Colonic mucosa (tissue), 4 donors: Measurements from ENCODE around the gene ABCB8. TPM values are rescaled to one million over a fixed set of nuclear protein-coding genes. Genes with fewer than 3 reads are reported as not detected.
"Not testable (repeated sequence)": the region's sequence is repeated elsewhere in the genome, so short reads cannot be mapped to it uniquely, and the experiment has no call there.

Experiments
- DNase-seq: peaks from one replicate; pipeline ENCODE4 v3.0.0-alpha.2; 2020
- H3K27ac ChIP-seq: fragments of 200-600 bp; one replicate; pipeline ENCODE4 v1.8.0; 2021
- H3K27me3 ChIP-seq: fragments of 200-600 bp; one replicate; pipeline ENCODE4 v1.8.0; 2021
- H3K36me3 ChIP-seq: fragments of 200-600 bp; one replicate; pipeline ENCODE4 v1.8.0; 2021
- H3K4me1 ChIP-seq: fragments of 200-600 bp; one replicate; pipeline ENCODE4 v1.8.0; 2021; ENCODE audit warnings: mild to moderate bottlenecking
- H3K4me3 ChIP-seq: fragments of 200-600 bp; one replicate; pipeline ENCODE4 v1.8.0; 2021
- H3K9ac ChIP-seq, 2 donors: one replicate each; pipeline ENCODE4 v1.7.0; 2013; ENCODE audit warnings: control low read depth in 2 of 2, low read depth in 2 of 2, low read length in 2 of 2
- H3K9me3 ChIP-seq: fragments of 200-600 bp; one replicate; pipeline ENCODE4 v1.8.0; 2021
- intact Hi-C: fragments of 100-400 bp; cut with DNase I; formaldehyde crosslinking; loops from one replicate; pipeline ENCODE4 v1.14.1; 2022
- total RNA-seq, 2 donors: library from RNA; stranded (reverse); fragmentation: NEBNext Ultra II Directional in 1 of 2; extraction: Animal tissue kit (Norgen Biotek cat#: 25700) in 1 of 2; gene quantifications; one replicate each; pipeline ENCODE4 v1.2.1, GENCODE V29; 2021
- TF ChIP-seq, protein P1 (sequence below): fragments of 200-600 bp; IDR thresholded peaks from one replicate; pipeline ENCODE4 v1.8.0; 2022; ENCODE audit warnings: antibody characterized with exemption, mild to moderate bottlenecking
- donor health status: healthy.
- donor health status: DM: no; HTN: no; CAD: no.
- donor health status: DM: no; HTN: no; CAD: no.

ABCB8 gene
- total RNA-seq, 2 donors from 2014 or later, result 26.7 to 59.5 TPM

DNA sequence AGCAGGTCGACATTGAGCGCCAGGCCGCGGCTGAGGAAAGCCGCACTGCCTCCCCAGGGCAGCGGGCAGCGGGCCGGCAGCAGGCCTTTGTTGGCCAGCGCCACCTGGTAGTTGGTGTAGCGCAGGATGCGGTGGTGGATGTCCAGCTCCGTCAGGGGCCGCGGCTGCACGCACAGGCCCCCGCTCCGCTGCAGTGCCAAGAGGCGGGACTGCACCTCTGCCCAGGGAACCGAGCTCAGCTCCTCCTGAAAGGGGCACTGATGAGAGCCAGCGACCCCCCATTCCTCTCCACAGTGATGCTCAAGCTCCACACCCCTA is 9.2 kb upstream of the ABCB8 start:
- Histone ChIP-seq H3K9me3 (no peaks in the 10 kb centered on the region), H3K4me3 (peak overlapping the region; percentile 13), H3K9ac (no peak overlapping the region), H3K27ac (no peak overlapping the region), H3K36me3 (no peaks in the 10 kb centered on the region), H3K4me1 (no peaks in the 10 kb centered on the region), H3K27me3 (peaks cover 19% of the 10 kb centered on the region)
- intact Hi-C loops, result no loop called here
- no peak for DNase-seq
- TF ChIP-seq, protein P1, sequence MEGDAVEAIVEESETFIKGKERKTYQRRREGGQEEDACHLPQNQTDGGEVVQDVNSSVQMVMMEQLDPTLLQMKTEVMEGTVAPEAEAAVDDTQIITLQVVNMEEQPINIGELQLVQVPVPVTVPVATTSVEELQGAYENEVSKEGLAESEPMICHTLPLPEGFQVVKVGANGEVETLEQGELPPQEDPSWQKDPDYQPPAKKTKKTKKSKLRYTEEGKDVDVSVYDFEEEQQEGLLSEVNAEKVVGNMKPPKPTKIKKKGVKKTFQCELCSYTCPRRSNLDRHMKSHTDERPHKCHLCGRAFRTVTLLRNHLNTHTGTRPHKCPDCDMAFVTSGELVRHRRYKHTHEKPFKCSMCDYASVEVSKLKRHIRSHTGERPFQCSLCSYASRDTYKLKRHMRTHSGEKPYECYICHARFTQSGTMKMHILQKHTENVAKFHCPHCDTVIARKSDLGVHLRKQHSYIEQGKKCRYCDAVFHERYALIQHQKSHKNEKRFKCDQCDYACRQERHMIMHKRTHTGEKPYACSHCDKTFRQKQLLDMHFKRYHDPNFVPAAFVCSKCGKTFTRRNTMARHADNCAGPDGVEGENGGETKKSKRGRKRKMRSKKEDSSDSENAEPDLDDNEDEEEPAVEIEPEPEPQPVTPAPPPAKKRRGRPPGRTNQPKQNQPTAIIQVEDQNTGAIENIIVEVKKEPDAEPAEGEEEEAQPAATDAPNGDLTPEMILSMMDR, result no peak

DNA sequence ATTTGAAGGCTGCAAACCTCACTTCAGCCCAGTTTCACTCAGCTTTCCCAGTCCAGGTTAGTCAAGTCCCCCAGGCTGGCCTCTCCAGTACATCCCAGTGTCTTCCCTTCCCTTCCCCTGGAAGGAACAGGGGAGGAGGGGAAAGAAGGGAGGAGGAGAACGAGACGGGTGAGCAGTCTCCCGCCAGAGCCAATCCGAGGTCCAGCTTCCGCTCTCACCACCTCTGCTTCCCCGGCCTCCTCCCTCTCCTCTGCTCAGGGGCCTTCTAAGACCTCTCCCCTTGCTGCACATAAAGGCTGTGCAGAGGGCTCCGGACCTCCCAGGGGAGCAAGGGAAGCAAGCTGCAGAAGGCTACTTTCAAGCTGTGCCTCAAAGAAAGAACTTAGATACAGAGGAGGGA is 8.0 kb upstream of the ABCB8 start:
- DNase-seq, result no peak
- Histone ChIP-seq H3K36me3 (no peaks in the 10 kb centered on the region), H3K4me3 (no peak overlapping the region), H3K9ac (no peak overlapping the region), H3K27me3 (peaks cover 19% of the 10 kb centered on the region), H3K9me3 (no peaks in the 10 kb centered on the region), H3K27ac (no peak overlapping the region), H3K4me1 (no peaks in the 10 kb centered on the region)
- intact Hi-C loops, result no loop called here
- TF ChIP-seq, protein P1, result no peak

DNA sequence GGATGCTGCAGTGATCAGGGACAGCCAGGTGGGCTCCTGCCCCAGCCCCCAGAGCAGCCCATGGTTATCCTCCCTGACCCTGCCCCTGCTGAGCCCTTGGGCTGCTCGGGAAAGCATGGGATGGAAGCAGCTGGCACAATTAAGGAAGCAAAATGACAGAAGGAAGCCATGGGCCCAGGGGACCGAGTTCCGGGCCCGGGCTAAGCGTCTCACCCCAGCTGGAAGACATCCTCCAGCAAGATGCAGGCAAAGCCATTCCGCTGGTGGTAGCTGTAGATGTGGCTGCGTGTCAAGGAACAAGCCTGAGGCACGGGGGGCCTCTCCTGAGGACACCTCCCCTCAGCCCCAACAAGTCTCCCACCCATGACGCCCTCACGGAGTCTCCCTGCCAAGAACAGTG is 5.0 kb upstream of the ABCB8 start:
- no peak for DNase-seq
- H3K9ac ChIP-seq, result no peak overlapping the region
- no peaks in the 10 kb centered on the region for H3K4me1 ChIP-seq
- no peak overlapping the region for H3K4me3 ChIP-seq
- no peaks in the 10 kb centered on the region for H3K36me3 ChIP-seq
- H3K9me3 ChIP-seq, result no peaks in the 10 kb centered on the region
- peaks cover 19% of the 10 kb centered on the region for H3K27me3 ChIP-seq
- H3K27ac ChIP-seq, result no peak overlapping the region
- intact Hi-C loops, result no loop called here
- TF ChIP-seq, protein P1, result no peak

DNA sequence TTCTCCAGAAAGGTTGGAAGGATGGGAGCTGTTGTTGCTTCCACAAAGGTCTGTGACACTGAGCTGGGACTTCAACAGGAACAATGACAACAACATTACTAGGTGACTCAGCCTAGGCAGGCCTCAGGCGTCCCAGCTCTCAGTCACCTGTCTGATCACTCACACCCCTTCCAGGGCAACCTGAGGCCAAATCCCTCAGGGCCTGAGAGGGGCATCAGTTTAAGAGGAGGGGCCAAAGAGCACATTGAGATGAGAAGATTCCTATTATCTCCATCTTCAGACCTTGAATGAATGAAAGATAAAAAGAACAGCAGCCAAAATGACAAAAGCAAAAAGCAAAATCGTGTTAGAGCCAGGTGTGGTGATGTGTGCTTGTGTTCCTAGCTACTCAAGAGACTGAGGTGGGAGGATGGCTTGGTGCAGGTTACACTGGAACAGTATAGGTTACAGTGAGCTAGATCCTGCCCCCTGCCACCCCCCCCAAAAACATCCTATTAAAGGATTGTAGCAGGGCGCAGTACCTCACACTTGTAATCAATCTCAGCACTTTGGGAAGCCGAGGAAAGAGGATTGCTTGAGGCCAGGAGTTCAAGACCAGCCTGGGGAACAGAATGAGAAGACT is 3.7 kb upstream of the ABCB8 start, which contains the start of gene ATG9B:
Gene ATG9B (minus strand): TSS at position 60 of the 622 bp plus-strand sequence. CDS start 71 bp downstream, outside the sequence.
- no peaks in the 10 kb centered on the region for H3K9me3 ChIP-seq
- H3K4me3 ChIP-seq, result no peak within 1 kb of the TSS
- H3K27ac ChIP-seq, result no peak within 1 kb of the TSS
- TF ChIP-seq, protein P1, result no peak
- H3K4me1 ChIP-seq, result no peaks in the 10 kb centered on the region
- peaks cover 6% of the 10 kb centered on the region for H3K27me3 ChIP-seq
- intact Hi-C loops, result no loop called here
- no peak within 1 kb of the TSS for H3K9ac ChIP-seq
- no peaks in the 10 kb centered on the region for H3K36me3 ChIP-seq
- DNase-seq, result no peak

DNA sequence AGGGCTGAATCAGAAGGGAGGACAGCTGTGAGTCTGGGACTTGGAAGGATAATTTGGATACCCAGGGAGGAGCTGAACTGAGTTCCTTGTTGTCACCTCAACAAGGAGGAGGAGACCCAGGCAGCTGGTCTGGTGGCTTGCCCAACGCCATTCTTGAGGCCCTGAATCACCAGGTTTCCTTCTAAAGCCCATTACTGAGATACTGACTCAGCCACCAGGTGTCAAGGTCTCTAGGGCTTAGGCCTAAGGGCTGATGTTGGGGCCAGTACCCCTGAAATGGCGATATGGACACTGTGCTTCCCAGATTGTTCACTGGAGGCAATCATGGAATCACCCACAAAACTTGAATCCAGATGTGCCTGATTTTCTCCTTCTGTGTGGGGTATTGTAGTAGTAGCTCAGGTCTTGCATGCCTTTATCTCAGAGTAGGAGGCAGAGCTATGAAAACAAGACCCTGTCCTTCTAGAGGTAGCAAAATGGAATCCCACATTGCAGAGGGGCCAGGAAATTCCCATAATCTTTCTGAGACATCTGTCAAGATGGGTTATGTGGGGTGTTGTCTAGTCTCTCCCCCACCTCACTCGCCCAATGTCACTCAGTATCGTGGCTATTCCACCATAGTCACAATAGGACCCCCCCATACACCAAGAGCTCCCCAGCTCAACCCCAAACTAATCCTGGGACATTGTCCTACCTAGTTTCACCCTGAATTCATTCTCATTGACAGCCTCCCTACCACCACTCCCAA is 2.2 kb upstream of the ABCB8 start:
- intact Hi-C loops, result no loop called here
- no peaks in the 10 kb centered on the region for H3K36me3 ChIP-seq
- no peak overlapping the region for H3K9ac ChIP-seq
- H3K4me1 ChIP-seq, result no peaks in the 10 kb centered on the region
- no peak overlapping the region for H3K27ac ChIP-seq
- H3K27me3 ChIP-seq, result no peaks in the 10 kb centered on the region
- H3K9me3 ChIP-seq, result no peaks in the 10 kb centered on the region
- DNase-seq, result no peak
- TF ChIP-seq, protein P1, result no peak
- no peak overlapping the region for H3K4me3 ChIP-seq

DNA sequence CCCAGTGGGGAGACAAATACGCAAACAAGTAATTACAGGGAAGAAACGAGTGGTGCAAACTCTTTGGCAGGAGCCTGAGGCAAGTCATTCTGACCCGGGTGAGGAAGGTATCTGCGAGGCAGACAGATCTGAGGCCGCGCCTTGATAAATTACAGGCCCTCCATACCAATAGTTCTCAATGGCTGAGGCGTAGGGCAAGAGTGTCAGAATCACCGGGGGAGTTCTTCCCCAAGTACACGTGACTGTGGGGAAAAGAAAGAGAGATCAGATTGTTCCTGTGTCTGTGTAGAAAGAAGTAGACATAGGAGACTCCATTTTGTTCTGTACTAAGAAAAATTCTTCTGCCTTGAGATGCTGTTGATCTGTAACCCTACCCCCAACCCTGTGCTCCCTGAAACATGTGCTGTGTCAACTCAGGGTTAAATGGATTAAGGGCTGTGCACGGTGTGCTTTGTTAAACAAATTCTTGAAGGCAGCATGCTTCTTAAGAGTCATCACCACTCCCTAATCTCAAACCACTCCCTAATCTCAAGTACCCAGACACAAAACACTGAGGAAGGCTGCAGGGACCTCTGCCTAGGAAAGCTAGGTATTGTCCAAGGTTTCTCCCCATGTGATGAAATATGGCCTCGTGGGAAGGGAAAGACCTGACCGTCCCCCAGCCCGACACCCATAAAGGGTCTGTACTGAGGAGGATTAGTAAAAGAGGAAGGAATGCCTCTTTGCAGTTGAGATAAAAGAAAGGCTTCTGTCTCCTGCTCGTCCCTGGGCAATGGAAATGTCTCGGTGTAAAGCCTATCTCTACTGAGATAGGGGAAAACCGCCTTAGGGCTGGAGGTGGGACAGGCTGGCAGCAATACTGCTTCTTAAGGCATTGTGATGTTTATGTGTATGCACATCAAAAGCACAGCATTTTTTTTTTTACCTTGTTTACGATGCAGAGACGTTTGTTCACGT is 1.2 kb upstream of the ABCB8 start:
- H3K27ac ChIP-seq, DNase-seq, H3K9me3 ChIP-seq, H3K4me3 ChIP-seq, intact Hi-C loops, H3K27me3 ChIP-seq, H3K36me3 ChIP-seq, H3K4me1 ChIP-seq, H3K9ac ChIP-seq: not testable (repeated sequence)

DNA sequence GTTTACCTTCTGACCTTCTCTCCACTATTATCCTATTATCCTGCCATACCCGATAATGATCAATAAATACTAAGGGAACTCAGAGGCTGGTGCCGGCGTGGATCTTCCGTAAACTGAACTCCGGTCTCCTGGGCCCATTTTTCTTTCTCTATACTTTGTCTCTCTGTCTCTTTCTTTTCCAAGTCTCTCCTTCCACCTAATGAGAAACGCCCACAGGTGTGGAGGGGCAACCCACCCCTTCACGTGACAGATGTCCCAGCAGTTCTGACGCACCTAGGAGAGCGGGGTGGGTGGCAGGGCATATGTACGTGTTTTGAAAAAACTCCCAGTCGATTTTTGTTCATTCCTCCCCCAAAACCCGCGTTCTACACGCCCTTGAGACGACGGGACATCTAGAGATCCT is 521 bp upstream of the ABCB8 start:
- H3K36me3 ChIP-seq, H3K4me1 ChIP-seq, DNase-seq, H3K27me3 ChIP-seq, H3K9me3 ChIP-seq, intact Hi-C loops: not testable (repeated sequence)
- peak overlapping the region in 1 of 2 donors; percentile 37 for H3K9ac ChIP-seq
- H3K4me3 ChIP-seq, result peak overlapping the region; percentile 86
- H3K27ac ChIP-seq, result peak overlapping the region; percentile 57
